Neural progenitor cell (in vitro differentiated cells): ENCODE measurements around the gene MEGF9.

Experiments
- CTCF ChIP-seq: fragments of 200-600 bp; sonication (generic); IDR thresholded peaks from 2 replicates; pipeline ENCODE4 v1.5.1; 2017; ENCODE audit warnings: antibody characterized with exemption, mild to moderate bottlenecking
- EZH2 ChIP-seq: fragments of 200-600 bp; sonication (generic); IDR thresholded peaks from 2 replicates; pipeline ENCODE4 v1.6.1; 2017; ENCODE audit warnings: antibody characterized with exemption, mild to moderate bottlenecking, moderate library complexity
- EZH2phosphoT487 ChIP-seq: fragments of 200-600 bp; sonication (generic); IDR thresholded peaks from 2 replicates; pipeline ENCODE4 v1.6.1; 2017; ENCODE audit warnings: antibody characterized with exemption

DNA sequence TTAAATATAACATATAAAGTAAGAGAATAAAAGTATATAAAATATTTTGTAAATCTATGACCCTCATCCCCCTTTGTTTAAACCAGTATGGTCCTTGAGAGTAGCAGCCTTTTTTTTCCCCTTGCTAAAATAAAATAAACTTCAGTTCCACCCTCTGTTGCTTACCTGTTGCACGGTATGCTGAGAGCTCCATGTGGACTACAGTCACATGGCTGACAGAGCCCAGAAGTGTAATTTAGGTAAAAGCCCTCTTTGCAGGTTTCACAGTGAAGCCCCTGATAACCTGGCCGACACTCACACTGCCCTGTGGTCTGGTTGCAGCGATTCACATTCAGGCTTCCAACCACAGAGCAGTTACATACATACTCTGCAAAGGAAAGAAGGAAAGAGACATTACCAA is 55.1 kb downstream of the MEGF9 start:
- TF ChIP-seq CTCF (no peak), EZH2 (no peak), EZH2phosphoT487 (no peak)
